SK-N-SH treated with all-trans-retinoic acid at 6 μM for 48 hours (cell line): ENCODE results near the gene ETFB.

Source experiments
- ATAC-seq: fragments of 200-7000 bp; cut with Tn5 transposase; 3 replicates; pipeline ENCODE4 v1.9.1; 2020; ENCODE audit warnings: mild to moderate bottlenecking, moderate library complexity
- ESRRG ChIP-seq: fragments of 250-450 bp; sonication (Bioruptor Pico); IDR thresholded peaks from 2 replicates; pipeline ENCODE4 v1.6.1; 2021; ENCODE audit warnings: mild to moderate bottlenecking

ETFB gene

DNA sequence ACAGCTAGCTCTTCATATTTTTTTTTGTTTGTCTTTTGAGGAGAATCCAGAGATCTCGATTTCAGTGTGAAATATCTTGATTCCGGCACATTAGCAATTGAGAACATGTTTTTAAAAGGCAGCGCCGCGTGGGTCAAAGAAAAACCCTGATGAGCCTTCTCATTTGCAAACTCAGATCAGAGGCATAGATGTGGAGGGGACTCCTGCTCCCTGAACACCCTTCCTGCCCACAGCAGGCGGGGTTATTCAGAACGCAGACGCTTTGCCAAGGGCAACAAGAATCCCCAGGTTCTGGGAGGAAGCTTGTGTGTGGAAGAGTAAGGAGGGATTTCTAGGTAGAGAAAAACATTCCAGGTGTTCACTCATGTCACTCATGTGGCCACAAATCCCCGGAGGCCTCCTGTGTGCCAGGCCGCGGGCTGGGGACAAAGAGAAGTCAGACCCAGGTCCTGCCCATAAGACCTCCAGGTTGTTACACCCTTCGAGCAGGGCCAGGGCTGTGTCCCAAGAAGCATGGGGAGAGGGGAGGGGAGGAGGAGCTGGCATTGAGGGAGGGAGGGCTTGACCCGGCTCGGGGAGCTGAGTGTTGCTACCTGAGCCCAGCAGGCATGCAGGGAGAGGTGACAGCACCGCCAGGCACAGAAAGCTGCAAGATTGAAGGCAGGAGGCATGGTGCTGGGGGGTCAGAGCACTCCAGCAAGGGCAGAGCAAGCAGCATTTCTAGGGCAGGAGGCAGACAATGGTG is 70.6 kb downstream of the ETFB start:
- no peak for ATAC-seq
- no peak for TF ChIP-seq ESRRG (CRISPR knock-in tag)
